Measurements from ENCODE around the gene DLL4.

Gene DLL4

DNA sequence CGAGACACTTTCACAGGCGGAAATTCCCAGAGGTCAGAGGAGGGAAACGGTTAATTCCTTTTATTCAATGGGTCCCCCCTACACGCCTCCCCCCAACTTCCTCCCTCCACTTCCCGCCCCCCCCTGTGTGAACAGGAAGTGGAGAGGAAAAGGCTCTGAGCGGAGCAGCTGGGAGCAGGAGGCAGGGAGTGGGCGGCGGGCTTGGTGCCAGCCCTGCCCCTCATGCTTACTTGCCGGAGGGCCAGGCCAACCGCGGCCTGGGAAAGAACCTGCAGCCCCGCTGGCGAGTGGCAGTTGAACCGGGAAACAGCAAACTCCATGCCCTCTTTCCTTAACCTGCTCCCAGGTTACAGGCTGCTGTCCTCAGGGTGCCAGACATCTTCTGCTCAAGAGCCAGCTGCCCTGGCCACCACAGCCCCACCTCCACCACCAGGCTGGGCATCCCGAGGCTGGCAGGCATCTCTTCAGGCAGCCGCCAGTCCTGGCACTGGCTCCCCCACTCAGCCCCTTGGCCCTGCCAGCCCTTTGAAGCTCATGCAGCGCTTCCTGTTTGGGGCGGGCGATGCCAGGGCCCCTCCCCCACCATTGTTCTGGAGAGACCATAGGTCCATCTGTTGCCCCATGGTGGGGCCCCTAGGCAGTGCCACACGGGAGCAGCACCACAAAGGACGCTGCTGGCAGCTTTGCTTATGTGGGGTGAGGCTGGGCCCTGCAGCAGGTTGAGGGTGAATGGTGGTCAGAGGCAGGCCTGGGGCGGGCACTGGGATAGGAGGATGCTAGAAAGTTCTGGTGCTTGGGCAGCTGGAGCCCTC, 21.9 kb upstream of the DLL4 start:
- DNase-seq, result peak; percentile 74

GRCh38 chr15:40908095-40908494, 21.0 kb upstream of the DLL4 start:
- no peak for DNase-seq

DNA sequence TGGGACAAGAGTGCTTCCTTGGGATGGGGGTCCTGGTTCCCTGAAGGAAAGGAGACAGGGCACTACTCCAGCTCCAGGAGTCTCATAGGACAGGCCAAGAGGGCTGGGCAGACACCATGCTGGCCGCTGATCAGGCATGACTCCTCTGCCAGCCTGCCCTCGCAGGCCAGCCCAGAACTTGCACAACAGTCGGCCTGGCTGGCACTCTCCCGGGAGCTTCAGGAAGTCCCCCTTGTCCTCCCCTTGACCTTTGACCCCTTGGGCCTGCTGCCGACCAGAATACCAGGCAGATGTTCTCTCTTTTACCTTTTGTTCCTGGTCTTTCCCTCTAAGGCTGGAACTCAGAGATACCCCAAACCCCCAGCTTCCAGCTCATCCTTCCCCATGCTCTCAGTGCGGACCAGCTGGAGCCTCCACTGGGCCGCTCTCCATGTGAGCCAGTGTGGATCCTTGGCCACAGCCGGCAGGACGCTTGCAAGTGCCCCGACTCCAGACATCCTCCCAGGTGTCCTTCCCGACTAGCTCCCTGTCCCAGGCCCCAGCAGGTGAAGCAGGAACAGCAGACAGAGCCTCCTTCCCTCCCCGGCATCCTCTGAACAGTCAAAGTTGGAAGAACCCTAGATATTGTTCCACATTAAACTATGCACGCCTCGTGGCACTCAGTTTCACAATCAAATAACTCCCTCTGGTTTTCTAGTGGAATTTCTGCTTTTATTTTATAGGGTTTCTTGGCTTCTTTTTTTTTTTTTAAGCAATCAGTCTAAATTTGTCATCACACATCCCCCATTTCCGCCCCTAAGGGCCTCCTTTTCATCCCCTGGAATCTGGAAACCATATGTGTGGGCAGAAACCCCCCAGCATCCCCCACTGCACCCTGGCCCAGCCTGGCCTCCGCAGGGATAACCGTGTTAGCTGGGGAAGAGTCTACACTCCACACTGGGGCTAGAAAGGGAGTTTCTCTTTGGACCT, 19.2 kb upstream of the DLL4 start:
- DNase-seq, result no peak

DNA sequence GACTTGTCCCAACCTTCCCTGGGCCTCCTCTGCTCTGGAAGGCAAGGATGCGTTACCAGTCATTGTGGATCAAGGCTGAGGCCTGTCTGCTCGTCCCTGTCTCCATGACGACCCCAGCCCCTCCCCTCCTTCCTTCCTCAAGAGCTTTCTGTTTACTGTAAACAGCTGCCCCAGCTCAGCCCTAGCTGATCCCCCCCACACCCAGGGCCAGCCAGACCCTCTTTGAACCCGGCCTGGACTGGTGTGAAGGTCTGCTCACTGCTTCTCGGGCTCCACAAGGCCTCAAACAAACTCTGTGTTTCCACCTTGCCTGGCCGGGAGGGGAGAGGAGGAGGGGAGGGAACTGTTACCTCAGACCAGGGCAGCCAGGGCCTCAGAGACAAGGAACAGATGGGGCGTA, 18.0 kb upstream of the DLL4 start:
- no peak for DNase-seq

GRCh38 chr15:40911693-40912092, 17.4 kb upstream of the DLL4 start:
- no peak for DNase-seq

- DNase-seq, result no peak
These were observed 16.7 kb upstream of the DLL4 start for GRCh38 chr15:40912478-40912877.

DNA sequence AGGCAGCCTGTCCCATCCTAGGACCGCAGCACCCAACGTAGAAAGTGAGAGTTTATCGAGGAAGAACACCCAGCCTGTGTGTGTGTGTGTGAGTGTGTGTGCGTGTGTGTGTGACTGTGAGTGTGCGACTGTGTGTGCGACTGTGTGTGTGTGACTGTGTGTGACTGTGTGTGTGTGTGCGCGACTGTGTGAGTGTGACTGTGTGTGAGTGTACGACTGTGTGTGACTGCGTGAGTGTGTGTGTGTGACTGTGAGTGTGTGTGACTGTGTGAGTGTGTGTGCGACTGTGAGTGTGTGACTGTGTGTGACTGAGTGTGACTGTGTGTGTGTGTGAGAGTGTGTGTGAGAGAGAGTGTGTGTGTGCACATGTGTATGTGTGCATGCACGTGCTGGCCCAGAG, 15.1 kb upstream of the DLL4 start:
- no peak for DNase-seq

DNA sequence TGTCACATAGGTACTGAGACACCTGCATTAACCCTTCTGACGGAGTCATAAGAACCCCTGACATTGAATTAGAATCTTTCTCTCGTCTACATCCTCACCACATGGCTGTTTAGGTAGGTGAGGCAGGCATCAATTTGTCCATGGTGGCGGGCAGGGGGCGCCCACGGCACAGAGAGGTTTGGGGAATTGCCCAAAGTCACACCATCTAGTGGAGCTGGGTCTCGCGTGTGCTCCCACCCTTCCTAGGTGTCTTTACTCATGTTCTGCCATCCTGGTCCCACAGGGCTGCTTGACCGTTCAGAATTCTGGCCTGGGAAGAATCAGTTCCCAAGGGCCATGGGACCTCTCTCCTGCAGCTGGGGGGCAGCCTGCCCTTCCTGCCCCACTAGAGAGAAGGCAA, 14.7 kb upstream of the DLL4 start:
- DNase-seq, result peak; percentile 44

DNA sequence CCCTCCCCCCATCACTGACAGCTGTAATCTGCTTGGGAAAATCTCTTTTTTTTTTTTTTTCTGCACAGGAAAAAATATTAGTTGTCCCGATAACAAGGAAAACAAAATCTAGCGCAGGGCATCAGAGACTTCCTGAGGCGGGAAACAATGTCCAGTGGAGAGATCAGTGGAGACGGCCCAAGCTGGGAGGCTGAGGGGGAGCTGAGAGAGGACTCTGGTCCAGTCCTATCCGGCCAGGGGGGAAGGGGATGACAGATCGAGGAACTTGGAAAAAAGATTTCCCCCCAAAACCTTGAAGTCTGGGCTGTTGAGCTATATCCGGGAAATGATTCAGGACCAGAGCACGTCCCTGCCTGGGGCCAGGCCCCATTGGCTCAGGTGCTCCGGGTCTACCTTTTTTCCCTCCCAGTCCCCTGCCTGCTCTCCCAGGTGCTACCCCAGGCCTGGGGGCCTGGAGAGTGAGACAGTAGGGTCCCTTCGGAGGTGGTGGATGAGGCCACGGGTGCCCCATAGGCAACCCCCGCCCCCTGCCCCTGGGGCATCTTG, 14.0 kb upstream of the DLL4 start:
- no peak for DNase-seq

DNA sequence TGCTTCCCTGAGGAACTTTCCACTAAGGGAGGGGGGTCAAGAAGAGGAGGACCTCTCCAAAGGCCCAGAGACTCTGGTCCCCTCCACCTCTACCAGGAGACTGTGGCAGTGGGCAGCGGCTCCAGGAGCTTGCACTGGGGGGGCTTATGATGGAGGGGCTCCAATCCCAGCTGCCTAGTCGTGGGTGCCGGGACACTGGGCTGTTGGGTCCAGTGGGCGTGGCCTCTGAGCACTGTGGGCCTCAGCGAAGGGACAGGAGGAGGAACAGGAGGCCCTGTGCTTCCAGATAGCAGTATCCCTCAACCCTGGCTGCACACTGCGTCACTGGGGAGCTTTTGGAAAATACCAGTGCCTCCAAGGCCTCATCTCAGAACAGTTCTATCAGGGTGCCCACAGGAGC, 13.5 kb upstream of the DLL4 start:
- no peak for DNase-seq

DNA sequence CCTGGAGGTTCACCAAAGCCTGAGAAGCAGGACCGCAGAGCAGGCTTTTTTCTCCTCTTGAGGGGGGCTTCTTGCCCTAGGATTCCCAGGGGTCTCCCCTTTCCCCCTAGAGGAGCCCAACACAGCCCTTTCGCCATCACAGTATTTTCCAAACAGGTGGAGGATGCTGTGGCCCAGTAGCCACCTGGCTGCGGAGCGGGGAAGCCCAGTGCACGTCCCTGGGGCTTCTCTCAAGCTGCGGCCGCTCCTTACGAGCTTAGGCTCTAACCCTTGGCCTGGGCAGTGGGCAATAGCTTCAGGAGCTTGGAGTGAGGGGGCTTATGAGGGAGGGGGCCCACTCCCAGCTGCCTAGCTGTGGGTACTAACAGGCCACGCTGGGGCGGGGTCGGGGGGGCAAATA, 11.6 kb upstream of the DLL4 start:
- no peak for DNase-seq

DNA sequence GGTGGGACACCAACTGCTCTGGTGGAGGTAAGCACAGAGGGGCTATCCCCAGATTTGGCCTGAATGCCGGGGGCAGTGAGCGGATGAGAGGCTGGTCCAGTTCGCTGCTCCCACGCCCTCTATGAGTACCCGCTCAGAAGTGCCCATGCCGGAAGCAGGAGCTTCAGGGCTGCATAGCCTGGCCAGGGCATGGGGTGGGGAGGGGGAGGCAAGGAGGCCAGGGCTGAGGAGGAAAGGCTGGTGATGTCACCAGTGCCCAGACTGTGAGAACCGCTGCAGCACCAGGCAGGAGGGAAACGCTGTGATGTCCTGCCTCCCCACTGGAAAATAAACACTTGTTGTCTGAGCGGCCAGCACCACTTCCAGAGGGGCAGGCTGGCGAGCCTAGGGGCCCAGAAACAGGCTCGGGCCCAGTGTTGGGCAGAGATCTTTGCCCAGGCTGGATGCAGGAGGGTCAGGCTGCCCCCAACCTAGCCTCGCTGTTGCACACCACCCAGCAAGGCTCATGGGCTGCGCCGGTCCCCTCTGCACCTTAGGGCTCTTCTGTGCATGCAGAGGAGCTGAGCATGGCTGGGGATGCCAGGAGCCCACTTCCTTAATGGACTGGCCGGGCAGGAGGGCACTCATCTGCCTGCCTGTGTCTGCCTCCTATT, 10.9 kb upstream of the DLL4 start:
- DNase-seq, result no peak

DNA sequence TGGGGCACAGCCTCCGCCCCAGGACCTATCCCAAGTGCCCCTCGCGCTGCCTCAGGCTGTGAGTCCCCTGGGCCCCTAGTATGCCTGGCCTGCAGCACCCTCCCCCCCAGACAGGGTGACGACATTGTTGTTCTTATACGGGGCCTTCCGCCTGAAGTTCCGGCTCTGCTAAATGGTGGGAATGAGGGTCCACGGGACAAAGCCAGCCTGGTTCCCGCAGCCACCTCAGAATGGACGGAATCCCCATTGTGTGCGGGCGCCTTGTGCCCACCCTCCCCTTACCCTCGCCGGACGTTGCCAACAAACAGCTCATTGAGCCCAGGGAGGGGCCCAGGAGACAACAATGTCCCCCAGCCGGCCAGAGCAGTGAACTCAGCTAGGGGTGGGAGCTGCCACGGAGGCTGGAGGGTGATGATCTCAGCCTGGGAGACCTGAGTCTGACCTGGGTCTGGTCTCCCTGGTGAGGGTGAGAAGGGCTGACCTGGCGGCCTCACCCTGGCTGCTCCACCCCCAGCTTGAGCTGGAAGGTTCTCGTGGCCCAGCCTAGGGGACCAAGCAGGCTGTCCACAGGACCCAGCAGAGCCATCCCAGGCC, 10.2 kb upstream of the DLL4 start:
- no peak for DNase-seq

DNA sequence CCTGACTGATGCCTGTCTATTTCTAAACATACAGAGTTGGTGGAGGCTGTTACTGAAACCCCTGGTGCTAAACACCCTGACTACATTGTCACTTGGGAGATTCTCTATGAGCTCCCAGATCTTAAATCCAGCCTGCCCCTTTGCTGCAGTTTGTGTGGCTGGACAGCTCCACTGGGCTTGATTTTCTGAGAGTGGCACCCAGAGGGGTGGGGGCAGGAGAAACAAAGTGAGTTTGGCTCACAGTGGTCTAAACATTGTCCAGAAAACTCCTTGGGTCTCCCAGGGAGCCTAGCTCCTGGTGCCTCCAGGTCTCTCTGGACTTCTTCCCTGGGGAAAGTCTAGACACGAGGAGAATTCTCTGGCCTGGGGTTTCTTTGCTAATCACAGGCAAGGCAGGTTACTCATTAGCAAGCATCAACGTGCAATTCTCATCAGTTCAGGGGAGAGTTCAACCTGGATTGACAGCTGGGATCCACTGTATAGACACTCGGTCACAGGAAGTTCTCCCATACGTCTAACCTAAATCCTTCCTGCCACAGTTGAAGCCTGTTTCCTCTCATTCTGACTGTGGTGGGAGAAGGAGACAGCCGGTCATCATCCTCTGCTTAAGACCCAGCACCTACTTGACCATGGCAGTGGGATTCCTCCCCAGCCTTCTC, 7.1 kb upstream of the DLL4 start:
- no peak for DNase-seq

DNA sequence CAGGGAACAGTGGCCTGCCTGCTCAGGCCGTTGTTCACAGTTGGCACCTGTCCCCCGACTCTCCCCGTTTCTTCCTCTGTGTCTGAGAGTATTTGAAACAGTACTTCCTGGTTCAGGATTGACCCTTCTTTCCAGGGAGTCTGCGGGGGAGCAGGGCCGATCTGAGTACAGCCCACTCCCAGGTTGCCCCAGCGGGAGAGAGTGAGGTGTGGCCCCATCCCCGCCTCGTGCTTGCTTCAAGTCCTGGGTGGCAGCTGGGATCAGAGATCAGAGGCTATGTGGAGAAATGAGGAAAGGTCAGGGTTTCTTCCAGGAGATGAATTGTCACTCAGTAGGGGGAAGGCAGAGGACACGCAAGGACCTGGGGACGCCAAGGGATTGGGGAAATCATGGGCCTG, 6.5 kb upstream of the DLL4 start:
- no peak for DNase-seq

GRCh38 chr15:40923551-40923950, 5.6 kb upstream of the DLL4 start:
- DNase-seq, result no peak

DNA sequence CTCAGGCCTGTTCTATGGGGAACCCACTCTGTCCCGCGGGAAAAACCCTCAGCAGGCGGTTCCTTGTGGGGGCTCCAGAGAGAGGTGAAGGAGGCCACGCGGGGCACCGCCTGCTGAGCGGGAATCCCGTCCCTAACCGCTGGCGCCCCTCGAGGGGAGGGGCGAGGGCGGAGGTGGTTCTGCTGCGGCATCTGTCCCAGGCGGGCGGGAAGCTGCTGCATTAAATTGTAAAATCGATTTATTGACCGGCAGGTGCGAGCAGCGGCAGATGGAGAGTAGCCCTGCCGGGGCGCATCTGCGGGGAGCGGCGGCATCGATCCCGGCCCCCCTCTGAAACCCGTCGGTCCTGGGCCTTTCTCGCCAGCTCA, 3.7 kb upstream of the DLL4 start:
- no peak for DNase-seq

DNA sequence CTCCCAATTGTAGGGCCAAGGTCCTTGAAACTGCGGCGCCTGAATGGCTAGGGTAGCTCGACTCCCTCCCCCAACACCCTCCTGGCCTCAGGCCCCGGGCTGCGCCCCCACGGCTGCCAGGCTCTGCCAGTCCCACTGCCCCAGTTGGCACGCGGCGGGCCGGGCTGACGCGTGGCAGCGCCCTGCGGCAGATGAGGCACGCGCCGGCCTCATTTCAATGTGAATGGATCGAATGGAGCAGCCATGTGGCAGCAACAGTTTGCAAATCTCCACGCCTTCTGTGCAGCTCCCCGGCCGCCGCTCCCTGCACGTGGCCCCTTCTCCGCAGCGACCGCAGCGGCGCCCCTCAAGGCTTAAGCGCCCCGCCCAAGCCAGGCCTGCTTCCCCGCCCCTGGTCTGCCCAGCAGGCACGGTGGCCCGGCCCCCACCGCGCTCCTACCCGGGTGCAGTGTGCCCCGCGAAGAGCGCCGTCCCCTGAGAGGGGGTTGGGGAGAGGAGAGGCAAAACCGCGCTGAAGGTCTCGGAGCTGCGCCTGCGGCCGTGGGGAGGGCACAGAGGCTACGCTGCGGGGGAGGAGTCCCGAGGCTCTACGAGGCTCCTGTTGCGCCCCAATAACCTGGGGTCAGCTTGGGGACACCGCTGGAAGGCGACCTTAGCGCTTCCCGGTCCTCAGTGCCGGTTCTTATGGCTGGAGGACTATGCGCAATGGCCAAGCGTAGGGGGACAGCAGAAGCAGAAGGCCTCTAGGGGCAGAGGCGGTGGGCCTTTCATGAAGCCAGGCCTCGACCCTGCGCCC, 3.1 kb upstream of the DLL4 start:
- DNase-seq, result no peak

DNA sequence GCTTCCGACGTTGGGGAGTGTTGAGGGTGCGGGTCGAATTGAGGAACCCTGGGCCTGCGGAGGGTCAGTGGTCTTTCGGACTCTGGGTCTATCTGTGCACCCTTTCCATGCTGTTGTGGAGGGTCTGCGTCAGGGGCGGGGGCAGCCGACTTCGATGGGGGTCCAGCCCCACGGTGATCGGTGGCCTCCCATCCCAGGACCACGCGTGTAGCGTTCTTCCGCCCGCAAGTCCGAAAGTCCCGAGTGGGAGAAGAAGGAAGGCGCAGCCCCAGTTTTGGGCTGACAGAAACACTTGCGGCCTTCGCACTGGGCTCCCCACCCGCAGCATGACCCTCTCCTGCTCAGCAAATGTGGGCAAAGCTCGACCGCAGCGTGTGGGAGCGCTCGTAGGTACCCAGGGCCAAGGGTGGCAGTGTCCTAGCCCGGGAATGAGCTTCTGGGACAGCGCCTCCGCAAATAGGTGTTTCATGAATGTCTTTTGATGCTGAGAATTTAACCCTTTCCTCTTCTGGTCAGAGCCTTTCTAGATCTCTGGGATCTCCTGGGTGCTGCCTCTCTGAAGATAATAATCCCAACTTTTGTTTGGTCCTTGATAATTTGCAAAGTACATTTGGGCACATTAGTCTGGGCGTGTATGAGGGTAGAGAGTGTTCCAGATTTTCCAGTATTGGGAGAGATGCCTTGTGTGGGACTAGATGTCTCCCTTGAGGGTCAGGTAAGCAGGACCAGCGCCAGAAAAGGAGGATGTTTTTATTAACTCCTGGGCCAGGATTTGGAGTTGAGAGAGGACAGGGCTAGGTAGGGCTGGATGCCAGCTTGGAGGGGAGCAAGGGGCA, 2.3 kb upstream of the DLL4 start:
- no peak for DNase-seq

- no peak for DNase-seq
These were observed 1.7 kb upstream of the DLL4 start for GRCh38 chr15:40927495-40927872.
